ENCODE data around the gene OTOL1. TPM values are rescaled to one million over a fixed set of nuclear protein-coding genes. Genes with fewer than 3 reads are reported as not detected.
"Not testable (repeated sequence)": the region's sequence is repeated elsewhere in the genome, so short reads cannot be mapped to it uniquely, and the experiment has no call there.

Gene OTOL1
- total RNA-seq, 1 experiment from 2014 or later = not detected

GRCh38 chr3:161475206-161475605 is 21.4 kb upstream of the OTOL1 start:
- no TSS peak for BruUV-seq (replicated peaks)
- no peaks in the 10 kb centered on the region for H3K27me3 ChIP-seq (replicated peaks; ENCODE audit: insufficient read depth, low read depth, low read length, poor library complexity)
- no peak overlapping the region for H3K4me3 ChIP-seq (ENCODE audit: low read depth, low read length, poor library complexity, severe bottlenecking)
- H3K4me1 ChIP-seq (ENCODE audit: insufficient read depth, low read length, poor library complexity, severe bottlenecking) = no peaks in the 10 kb centered on the region
- no peak for TF ChIP-seq EZH2 (IDR thresholded peaks at IDR 0.05; ENCODE audit: borderline replicate concordance, low read depth, low read length, poor library complexity, severe bottlenecking)
- TF ChIP-seq CTCF (conservative IDR thresholded peaks at IDR 0.05; ENCODE audit: low read depth, low read length) = no peak
- H3K9me3 ChIP-seq (ENCODE audit: low read depth, low read length, poor library complexity, severe bottlenecking) = no peaks in the 10 kb centered on the region
- intact Hi-C loops (cut with micrococcal nuclease; ENCODE audit: unreplicated experiment) = no loop called here
- POLR2A ChIA-PET (ENCODE audit: low non-redundant PET) = no interaction called here
- CTCF ChIA-PET = no interaction called here
- DNase-seq (ENCODE audit: low spot score) = no peak
- no peak overlapping the region for H3K27ac ChIP-seq (ENCODE audit: low read depth, low read length, poor library complexity, severe bottlenecking)
- H3K36me3 ChIP-seq (ENCODE audit: insufficient read depth, low read length, poor library complexity, severe bottlenecking) = no peaks in the 10 kb centered on the region

- POLR2A ChIA-PET (ENCODE audit: low non-redundant PET) = no interaction called here
- intact Hi-C loops (cut with micrococcal nuclease; ENCODE audit: unreplicated experiment) = no loop called here
- H3K9me3 ChIP-seq (ENCODE audit: low read depth, low read length, poor library complexity, severe bottlenecking) = no peaks in the 10 kb centered on the region
- DNase-seq (ENCODE audit: low spot score) = no peak
- BruUV-seq (replicated peaks) = no TSS peak
- no peaks in the 10 kb centered on the region for H3K4me1 ChIP-seq (ENCODE audit: insufficient read depth, low read length, poor library complexity, severe bottlenecking)
- H3K27ac ChIP-seq (ENCODE audit: low read depth, low read length, poor library complexity, severe bottlenecking) = no peak overlapping the region
- CTCF ChIA-PET = no interaction called here
- no peak overlapping the region for H3K4me3 ChIP-seq (ENCODE audit: low read depth, low read length, poor library complexity, severe bottlenecking)
- H3K36me3 ChIP-seq (ENCODE audit: insufficient read depth, low read length, poor library complexity, severe bottlenecking) = no peaks in the 10 kb centered on the region
- no peak for TF ChIP-seq CTCF (conservative IDR thresholded peaks at IDR 0.05; ENCODE audit: low read depth, low read length)
- TF ChIP-seq EZH2 (IDR thresholded peaks at IDR 0.05; ENCODE audit: borderline replicate concordance, low read depth, low read length, poor library complexity, severe bottlenecking) = no peak
- no peaks in the 10 kb centered on the region for H3K27me3 ChIP-seq (replicated peaks; ENCODE audit: insufficient read depth, low read depth, low read length, poor library complexity)
Observed at GRCh38 chr3:161475905-161476304, 20.7 kb upstream of the OTOL1 start.

DNA sequence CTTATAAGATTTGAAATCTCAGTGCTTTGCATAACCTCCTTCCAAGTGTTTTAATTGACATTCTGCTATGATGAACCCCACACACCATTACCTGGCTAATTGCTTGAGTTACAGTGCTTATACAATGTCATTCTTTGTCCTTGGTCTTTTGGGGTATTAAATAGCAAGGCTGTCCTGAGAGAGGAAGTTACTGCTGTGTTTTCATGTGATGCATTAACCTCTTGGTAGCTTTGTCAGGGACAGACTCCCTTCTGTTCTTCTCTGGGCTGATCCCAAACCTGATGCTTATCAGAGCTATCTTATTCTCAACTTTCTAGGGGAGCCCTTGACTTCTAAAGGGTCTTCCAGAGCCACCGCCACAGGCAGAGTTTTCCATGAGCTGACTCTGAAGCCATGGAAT is 12.4 kb upstream of the OTOL1 start:
- H3K9me3 ChIP-seq (ENCODE audit: low read depth, low read length, poor library complexity, severe bottlenecking) = no peaks in the 10 kb centered on the region
- BruUV-seq (replicated peaks) = no TSS peak
- intact Hi-C loops (cut with micrococcal nuclease; ENCODE audit: unreplicated experiment) = no loop called here

DNA sequence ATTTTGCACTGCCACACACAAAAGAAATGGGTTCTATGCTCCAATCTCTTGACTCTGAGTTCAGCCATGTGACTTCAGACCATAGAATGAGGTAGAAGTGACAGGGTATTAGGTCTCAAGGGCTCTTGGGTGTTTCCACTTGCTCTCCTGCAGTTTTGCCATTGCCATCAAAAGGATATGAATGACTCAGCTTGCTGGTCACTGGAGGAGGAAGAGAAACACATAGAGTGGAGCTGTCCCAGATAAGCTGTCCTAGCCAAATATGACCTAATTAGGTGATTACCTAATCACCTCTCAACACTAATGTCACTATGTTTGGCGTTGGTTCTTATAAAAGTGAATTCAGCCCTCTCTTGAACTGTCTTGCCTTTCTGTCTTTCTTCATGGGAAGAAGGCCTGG is 8.3 kb upstream of the OTOL1 start:
- H3K27ac ChIP-seq (ENCODE audit: low read depth, low read length, poor library complexity, severe bottlenecking); H3K4me1 ChIP-seq (ENCODE audit: insufficient read depth, low read length, poor library complexity, severe bottlenecking); H3K4me3 ChIP-seq (ENCODE audit: low read depth, low read length, poor library complexity, severe bottlenecking); CTCF ChIA-PET; intact Hi-C loops (cut with micrococcal nuclease; ENCODE audit: unreplicated experiment); H3K9me3 ChIP-seq (ENCODE audit: low read depth, low read length, poor library complexity, severe bottlenecking); BruUV-seq (replicated peaks); POLR2A ChIA-PET (ENCODE audit: low non-redundant PET); DNase-seq (ENCODE audit: low spot score); H3K27me3 ChIP-seq (replicated peaks; ENCODE audit: insufficient read depth, low read depth, low read length, poor library complexity); H3K36me3 ChIP-seq (ENCODE audit: insufficient read depth, low read length, poor library complexity, severe bottlenecking): not testable (repeated sequence)

More for the DNA sequence above, 12.4 kb upstream of the OTOL1 start:
- Histone ChIP-seq H3K4me3 (ENCODE audit: low read depth, low read length, poor library complexity, severe bottlenecking) (no peak overlapping the region), H3K27me3 (replicated peaks; ENCODE audit: insufficient read depth, low read depth, low read length, poor library complexity) (no peaks in the 10 kb centered on the region), H3K36me3 (ENCODE audit: insufficient read depth, low read length, poor library complexity, severe bottlenecking) (no peaks in the 10 kb centered on the region), H3K27ac (ENCODE audit: low read depth, low read length, poor library complexity, severe bottlenecking) (no peak overlapping the region), H3K4me1 (ENCODE audit: insufficient read depth, low read length, poor library complexity, severe bottlenecking) (no peaks in the 10 kb centered on the region)
- DNase-seq (ENCODE audit: low spot score) = no peak
- no peak for TF ChIP-seq EZH2 (IDR thresholded peaks at IDR 0.05; ENCODE audit: borderline replicate concordance, low read depth, low read length, poor library complexity, severe bottlenecking)
- ChIA-PET POLR2A (ENCODE audit: low non-redundant PET) (no interaction called here), CTCF (no interaction called here)
